Activated CD4-positive, alpha-beta T cell treated with anti-CD3 and anti-CD28 coated beads, Interleukin-10, Interleukin-2, amounts not matched to agents 100 ng/mL and 50 ng/mL, durations not matched to agents 16 hours and 8 hours (primary cell): ENCODE results near the gene SRGN.
"Not testable (repeated sequence)": the region's sequence is repeated elsewhere in the genome, so short reads cannot be mapped to it uniquely, and the experiment has no call there.

Source experiments
- DNase-seq: peaks from one replicate; pipeline ENCODE4 v3.0.0-alpha.2; 2020

The SRGN gene

DNA sequence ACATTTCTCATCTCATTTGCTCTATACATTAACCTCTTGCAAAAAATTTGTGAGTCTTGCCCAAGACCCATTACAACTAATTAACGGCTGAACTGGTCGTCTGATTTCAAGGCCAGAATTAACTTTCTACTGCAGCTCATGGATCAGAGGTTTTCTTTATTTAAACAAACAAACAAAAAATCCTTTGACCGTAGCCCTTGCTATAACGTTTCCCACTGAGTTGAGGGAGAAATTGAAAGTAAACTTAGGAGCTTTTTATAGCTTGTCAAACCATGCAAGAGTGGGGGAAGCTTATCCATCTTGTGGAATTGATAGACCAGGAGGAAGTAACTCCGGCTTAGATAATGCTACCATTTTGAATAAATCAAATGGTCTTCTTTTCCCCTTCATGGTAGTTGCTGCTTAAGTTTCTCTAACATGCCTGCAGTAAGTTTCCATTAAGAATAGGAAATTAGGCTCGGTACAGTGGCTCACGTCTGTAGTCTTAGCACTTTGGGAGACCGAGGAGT, 3.3 kb downstream of the SRGN start:
- no peak for DNase-seq

DNA sequence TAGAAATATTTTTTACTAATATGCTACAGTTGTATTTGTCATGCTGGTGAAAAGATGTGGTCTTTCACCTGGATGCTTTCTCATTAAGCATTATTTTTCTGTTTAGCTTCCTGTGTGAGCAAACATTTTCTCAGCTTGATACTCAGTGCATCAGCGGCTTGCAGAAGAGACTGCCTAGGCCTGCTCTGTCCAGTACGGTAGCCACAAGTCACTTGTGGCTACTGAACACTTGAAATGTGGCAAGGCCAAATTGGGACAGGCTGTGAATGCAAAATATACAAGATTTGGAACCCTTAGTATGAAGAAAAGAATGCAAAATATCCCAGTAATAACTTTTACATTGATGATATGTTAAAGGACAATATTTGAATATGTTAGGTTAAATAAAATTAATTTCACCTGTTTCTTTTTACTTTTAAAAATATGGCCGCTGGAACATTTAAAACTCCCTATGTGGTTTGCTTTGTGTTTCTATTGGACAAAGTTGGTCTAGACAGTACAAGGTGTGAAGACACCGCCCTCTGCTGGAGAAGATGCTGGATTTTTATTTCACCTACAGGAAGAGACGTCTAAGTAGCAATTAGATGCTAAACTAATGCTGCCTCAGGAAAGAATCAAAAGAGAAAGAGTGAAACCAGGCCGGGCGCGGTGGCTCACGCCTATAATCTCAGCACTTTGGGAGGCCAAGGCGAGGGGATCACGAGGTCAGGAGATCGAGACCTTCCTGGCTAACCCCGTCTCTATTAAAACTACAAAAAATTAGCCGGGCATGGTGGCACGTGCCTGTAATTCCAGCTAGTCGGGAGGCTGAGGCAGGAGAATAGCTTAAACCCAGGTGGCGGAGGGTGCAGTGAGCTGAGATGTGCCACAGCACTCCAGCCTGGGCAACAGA, 5.3 kb downstream of the SRGN start:
- peak; percentile 91 for DNase-seq

DNA sequence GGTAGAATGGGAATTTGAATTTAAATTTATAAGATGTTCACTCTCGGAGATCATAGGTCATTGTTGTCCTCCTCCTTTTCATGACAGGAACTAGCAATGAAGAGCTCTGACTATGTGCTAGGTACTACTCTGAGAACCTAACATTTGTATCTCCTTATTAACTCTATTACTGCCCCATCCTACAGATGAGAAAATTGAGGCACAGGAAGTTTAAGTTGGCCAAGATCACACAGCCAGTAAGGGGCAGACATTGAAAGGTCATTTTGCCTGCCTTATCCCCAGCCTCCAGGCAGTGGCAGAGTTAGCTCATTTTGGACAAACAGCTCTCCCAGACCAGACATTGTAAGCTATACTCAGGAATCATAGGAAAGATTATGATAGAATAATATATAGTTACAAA, 6.0 kb downstream of the SRGN start:
- no peak for DNase-seq

DNA sequence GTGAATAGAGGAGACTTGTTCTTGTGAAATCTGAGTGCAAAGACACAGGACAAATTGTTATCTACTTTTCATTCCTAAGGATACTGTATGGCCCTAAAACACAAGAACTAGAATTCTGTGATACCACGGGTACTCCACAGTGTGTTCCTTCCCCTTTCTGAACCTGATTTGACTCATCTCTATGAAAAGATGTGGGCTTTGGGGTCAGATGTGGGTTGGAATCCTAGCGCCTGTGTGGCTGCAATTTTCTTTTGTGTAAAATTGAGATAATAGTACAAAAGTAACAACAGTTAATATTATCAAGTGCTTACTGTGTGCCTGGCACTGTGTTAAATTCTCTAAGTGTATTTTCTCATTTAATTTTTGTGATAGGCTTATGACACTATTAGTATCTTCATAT, 8.1 kb downstream of the SRGN start:
- DNase-seq = no peak

DNA sequence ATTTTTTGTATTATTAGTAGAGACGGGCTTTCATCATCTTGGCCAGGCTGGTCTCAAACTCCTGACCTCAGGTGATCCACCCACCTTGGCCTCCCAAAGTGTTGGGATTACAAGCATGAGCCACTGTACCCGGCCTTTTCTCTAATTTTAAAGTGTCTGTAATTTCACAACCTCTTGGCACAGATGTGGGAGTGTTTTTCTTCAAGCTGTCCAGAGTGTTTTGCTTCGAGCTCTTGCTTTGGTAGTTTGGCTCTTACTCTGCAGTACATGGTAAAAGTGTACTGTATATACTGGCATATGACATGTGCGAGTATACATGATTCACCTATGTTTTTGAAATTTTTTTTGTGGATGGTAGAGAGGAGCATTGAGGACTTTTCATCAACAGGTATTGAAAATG, 9.8 kb downstream of the SRGN start:
- no peak for DNase-seq

DNA sequence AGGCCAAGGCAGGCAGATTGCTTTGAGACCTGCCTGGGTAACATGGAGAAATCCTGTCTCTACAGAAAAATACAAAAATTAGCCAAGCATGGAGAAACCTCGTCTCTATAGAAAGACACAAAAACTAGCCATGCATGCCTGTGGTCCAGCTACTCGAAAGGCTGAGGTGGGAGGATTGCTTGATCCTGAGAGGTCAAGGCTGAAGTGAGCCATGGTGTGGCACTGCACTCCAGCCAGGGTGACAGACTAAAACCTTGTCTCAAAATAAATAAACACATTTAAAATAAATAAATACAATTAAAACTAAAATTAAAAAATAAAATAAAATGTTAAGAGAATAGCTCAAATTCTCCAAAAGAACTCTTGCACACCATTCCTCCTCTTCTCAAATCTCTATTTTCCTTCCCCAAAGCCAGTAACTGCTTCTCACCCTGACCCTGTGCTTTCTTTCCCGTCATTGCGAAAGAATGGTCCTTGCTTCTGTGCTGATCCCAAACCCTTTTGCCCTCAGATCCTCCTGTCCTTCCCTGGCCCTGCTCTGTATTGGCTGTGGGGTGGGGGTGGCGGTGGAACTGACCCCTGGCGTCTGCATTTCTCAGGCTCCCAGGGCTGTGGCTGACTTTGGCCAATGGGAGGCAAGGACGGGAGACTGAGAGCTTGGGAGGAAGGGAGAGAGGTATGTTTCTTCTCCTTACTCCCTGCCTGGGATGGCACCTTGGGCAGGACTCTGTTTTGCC, 12.4 kb downstream of the SRGN start:
- no peak for DNase-seq

DNA sequence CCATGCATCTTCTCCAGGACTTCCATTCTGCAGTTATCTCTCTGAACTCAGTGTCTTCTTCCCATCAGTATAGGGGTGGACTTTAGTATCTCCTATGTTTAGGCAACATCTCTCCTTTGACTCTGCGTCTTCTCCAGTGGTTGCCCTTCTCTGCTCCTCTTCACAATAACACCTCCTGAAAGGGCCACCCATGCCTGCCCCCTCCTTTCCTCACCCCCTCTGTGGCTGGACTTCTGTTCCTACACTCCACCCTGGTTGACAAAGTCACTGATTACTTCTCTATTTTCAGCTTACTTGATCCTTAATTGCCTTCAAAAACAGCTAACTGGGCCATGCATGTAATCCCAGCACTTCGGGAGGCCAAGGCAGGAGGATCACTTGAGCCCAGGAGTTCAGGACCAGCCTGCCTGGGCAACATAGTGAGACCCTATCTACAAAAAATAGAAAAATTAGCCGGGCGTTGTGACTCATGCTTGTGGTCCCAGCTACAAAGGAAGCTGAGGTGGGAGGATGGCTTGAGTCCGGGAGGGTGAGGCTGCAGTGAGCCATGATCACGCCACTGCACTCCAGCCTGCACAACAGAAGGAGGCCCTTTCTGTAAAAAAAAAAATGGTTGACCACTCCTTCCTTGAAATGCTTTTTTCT, 13.7 kb downstream of the SRGN start:
- peak; percentile 63 for DNase-seq

DNA sequence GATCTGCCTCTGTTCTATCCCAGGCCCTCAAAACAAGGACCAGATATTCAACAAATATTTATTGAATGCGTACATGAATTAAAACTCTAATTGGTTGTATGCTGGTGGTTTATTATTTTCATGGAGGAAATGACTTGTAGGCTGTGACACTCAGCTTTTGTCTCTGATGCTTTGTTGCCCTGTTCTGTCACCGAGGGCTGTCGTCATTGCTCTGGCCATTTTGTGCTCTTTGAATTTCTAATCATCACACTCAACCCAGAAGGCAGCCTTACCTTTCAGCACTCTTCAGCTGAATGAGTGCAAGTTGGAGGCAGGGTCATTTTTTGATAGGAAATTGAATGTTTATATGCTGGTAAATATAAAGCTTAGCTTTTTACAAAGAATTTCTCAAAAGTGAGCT, 14.5 kb downstream of the SRGN start:
- no peak for DNase-seq

DNA sequence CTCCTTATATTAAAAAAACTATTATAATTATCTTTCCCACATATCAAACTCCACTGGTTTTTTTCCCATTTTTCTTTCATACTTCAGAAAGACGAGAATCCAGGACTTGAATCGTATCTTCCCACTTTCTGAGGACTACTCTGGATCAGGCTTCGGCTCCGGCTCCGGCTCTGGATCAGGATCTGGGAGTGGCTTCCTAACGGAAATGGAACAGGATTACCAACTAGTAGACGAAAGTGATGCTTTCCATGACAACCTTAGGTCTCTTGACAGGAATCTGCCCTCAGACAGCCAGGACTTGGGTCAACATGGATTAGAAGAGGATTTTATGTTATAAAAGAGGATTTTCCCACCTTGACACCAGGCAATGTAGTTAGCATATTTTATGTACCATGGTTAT, 15.9 kb downstream of the SRGN start:
- DNase-seq = no peak

DNA sequence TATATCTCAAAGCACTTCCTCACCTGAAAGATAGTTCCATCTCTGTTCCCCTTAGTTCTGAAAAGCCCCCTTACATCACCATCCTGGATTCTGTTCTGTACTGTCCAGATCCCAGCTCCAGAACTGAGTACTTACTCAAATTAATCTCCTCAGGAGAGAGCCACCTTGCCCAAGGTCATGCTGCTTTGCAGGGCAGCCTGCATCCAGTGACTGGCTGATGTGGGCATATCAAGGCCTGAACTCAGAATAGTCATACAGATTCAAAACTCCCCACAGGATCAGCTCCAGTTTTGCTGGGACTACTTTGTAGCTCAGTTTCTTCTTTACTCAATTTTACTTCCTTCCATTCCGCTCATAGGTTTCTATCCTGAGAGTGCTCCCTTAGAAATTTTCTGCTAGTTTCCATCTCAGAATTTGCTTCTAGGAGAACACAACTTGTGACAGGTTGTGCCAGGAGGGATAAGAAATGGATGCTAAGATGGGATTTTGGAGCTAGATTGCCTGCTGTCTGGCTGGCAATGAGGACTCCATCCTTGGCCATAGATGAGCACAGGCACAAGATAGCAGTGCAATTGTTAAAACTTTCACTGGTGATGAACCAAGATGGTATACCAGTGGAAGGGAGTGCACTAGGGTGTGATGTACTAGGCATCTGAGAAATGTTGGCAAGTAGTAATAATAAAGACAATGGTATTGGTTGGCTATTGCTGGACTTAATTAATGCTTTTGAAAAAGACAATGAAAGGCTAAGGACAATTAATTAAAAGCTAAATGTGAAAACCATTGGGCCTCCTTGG, 17.3 kb downstream of the SRGN start:
- no peak for DNase-seq

DNA sequence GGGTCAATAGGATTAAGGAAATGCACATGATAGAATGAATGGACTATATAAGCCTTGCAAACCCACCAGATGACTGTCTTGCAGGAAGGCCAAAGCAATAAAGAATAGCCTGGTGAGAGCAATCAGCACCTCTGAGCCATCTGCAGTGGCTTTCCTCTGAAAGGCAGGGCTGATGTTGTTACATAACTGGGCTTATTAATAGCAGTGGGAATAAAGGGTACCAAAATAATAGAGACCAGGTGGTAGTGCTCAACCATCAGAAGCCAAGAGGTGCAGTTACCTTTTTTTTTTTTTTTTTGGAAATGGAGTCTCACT, 19.2 kb downstream of the SRGN start:
- no peak for DNase-seq

DNA sequence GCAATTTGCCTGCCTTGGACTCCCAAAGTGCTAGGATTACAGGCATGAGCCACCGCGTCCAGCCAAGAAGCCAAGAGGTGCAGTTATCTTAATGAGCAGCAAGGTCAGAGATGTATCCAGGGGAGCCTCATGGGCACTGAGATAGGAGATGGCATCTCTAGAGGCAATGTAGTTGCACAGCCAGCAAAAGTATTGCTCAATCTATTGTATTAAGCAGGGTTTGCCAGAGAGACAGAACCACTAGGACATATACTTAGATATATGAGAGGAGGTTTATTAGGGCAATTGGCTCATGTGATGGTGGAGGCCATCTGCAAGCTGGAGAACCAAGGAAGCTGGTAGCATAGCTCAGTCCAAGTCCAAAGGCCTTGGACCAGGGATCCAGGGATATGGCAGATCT, 19.8 kb downstream of the SRGN start:
- no peak for DNase-seq

DNA sequence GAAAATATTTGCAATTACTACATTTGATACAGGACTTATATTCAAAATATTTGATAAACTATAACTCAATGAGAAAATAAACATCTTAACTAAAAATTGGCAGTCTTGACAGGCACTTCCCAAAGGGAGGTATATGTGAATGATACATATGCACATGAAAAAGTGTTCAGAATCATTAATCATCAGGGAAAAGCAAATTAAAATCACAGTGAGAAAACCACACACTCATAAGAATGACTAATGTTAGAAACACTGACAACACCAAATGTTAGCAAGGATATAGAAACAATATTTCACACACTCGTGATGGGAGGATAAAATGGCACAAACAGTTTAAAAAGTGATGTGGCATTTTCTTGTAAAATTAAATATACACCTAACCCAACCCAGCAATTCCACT, 32.0 kb downstream of the SRGN start:
- DNase-seq = no peak

DNA sequence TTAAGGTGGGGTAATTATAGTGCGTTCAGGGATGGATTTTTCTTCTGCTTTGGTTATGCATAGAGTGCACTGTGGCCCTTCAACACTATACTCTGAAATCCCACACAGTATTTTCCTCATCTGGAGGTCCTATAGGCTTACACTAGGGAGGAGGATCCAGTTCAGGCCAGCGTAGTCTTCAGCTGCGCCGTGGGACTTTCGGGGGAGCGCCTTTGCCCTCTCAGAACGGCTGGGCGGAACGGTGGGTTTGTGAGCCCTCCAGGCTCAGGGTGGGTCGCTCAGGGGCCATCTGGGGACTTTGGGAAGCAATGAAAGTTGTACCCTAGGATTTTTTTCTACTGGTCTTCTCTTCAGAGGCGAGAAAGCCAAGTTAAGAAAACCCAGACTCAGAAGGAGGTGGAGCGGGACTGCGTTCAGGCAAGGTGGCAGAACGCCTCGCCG, 35.4 kb downstream of the SRGN start:
- DNase-seq = no peak

DNA sequence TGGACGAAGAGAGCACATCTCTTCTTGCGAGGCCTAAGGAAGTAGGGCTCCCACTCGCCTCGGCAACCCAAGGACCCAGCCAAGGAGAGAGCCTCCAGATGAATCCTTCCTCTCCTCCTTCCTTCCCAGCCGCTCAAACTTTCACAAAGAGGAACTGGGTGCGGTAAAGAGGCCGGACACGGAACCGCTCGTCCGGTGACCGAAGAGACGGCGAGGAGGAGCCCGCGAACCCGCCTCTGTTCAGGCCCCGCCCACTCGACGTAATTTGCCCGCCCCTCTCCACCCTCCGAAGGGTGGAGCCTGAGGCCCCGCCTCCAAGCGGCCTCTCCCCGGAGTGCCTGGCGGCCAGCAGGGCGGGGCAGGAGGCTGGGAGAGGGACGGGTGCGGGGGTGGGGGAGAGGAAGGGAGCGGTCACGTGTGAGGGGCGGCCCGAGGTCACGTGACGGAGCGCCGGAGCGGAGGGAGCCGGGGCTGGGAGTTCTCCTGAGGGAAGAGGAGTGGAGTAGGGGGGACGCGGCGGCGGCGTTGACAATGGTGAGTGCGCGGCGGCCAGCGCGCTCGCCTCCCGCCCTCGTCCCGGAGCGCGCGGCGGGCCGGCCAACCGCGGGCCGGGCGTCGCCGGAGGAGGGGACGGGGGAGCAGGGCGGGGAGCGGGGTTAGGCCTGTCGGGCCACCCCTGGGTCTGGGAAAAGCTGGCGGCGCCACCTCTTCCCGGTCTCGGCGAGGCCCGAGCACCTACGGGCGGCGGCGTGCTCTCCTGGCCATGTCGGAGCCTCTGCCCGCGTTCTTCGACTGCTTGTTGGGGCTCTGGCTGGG, 36.1 kb downstream of the SRGN start, which contains the start of gene VPS26A:
VPS26A (plus strand) TSS at position 432 of the 816 bp plus-strand sequence; CDS start at position 532, 100 bp downstream.
- DNase-seq = peak; percentile 99

DNA sequence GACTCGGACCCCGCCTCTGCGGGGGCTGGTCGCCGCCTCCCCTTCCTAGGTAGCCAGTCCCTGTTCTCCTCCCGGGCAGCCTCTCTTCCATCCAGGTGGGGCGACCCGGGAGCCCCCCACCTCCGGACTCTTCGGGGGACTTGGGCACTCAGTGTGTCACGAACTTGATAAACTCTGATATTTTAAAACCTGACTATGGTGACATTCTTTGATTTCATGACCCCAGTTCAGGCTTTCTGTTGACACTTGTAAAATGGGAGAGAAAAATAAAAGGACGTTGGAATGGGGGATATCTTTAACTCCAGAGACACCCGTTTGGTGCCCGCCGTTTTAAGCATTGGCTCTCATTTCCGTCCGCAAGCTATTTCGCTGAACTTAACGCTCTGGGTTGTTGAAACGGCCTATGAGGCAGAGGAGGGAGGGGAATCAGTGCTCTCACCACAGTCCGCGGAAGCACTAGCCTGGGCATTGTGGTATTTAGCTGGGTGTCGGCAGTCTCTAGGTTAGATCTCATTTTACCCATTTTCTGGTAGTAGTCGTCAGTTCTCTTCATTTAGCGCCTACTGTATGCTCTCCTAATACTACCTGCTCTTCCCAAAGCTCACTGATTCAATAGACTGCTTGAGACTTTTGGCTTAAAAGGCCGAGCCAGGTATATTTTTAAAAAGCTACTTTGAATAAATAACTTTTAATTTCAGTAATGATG, 36.8 kb downstream of the SRGN start:
- peak; percentile 82 for DNase-seq

DNA sequence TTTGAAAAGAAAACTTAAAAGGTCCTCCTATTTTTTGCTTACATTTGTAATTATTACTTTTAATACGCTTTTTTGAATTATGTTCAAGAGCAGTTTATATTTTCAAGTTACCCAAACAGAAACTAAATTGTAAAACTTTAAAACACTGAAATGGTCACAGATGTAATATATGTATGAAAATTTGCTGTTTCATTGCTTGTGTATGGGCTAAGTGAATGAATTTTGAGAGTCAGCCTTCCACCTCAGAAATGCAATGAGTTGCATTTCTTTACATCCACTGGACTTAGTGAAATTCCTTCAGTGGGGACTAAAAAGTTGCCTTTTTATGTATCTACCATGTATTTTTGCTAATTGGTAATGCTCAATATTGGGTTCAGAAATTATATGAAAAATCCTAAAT, 37.7 kb downstream of the SRGN start:
- no peak for DNase-seq

DNA sequence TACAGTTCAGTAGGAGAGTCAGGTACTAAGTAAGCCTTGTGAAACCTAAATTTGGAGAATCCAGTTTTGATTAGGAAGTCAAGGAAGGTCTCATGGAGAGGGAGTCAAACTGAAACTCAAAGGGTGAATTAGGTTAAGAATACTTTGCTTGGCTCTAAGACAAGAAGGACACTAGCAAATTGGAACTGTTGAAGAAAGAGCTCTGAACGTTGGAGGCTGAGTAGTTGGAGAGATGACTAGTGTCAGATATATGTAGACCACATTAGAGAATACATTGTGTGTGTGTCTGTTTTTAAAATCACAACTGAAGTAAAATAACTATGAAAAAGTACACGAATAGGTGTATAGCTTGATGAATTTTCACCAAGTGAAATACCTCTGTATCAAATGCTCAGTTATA, 42.3 kb downstream of the SRGN start:
- no peak for DNase-seq

DNA sequence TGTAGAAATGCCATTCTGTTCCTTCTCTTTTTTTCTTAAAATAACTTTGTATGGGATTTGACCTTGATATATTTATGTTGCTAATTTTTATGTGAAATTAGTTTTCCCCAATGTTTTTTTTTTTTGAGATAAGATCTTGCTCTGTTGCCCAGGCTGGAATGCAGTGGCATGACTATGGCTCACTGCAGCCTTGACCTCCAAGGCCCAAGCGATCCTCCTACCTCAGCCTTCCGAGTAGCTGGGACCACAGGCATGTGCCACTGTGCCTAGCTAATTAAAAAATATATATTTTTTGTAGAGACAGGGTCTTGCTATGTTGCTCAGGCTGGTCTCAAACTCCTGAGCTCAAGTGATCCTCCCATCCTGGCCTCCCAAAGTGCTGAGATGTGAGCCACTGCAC, 52.1 kb downstream of the SRGN start:
- DNase-seq = no peak

DNA sequence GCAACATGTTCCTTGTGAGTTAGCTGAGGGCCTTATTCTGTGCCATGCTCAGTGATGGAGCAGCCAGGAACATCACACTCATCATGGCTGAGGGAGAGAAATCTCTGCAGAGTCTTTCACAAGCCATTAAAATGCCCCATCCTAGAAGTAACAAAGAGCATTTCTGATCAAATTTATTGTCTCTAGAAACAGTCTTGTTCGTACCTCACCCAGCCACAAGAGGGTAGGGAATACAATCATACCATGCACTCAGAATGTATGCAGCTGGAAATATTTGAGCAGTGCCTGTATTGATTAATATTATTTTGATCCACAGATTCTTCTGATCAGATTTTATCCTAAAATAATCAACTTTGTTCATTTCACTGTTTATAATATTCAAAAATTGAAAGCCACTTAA, 53.4 kb downstream of the SRGN start:
- DNase-seq = no peak

DNA sequence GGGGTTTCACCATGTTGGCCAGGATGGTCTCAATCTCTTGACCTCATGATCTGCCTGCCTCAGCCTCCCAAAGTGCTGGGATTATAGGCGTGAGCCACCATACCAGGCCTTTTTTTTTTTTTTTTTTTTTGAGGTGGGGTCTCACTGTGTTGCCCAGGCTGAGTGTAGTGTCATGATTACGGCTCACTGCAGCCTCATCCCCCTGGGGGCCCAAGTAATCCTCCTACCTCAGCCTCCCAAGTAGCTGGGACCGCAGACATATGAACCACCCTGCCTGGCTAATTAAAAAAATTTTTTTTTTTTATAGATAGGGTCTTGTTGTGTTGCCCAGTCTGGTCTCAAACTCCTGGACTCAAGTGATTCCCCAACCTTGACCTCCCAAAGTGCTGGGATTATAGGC, 54.2 kb downstream of the SRGN start:
- DNase-seq = not testable (repeated sequence)
